ENCODE results near the gene SMLR1. TPM values are rescaled to one million over a fixed set of nuclear protein-coding genes. Genes with fewer than 3 reads are reported as not detected.

The SMLR1 gene
- total and polyA plus RNA-seq, 9 of the 15 experiments (the other 6 are each of a cell fraction or from before 2014, with no cell fraction given): not detected

DNA sequence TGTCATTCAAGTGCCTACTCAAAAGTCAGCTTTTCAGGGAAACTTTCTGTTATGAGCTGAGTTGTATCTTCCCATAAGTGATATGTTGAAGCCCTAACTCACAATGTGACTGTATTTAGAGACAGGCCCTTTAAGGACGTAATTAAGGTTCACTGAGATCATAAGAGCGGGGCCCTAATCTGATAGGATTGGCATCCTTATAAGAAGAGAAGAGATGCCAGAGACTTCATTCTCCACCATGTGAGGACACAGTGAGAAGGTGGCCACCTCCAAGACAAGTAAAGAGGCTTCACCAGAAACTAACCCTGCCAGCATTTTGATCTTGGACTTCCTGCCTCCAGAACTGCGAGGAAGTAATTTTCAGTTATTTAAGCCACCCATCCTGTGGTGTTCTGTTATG, 12.7 kb upstream of the SMLR1 start:
- Histone ChIP-seq H2AFZ (ENCODE audit: low read depth, low read length) (no peak overlapping the region), H3K4me2 (ENCODE audit: insufficient read depth, low read length) (no peak overlapping the region), H3K27ac (ENCODE audit: extremely low read depth, low read depth, low read length) (no peak overlapping the region), H3K4me3 (no peak overlapping the region), H4K20me1 (replicated peaks; ENCODE audit: control insufficient read depth, insufficient read depth, low read length) (no peaks in the 10 kb centered on the region), H3K9ac (ENCODE audit: insufficient read depth in 1 of 2, low read depth in 2 of 2, low read length in 2 of 2) (no peak overlapping the region), H3K9me3 (replicated peaks; ENCODE audit: control insufficient read depth, insufficient read depth, low read depth, low read length) (no peaks in the 10 kb centered on the region), H3K27me3 (ENCODE audit: control insufficient read depth in 2 of 2, insufficient read depth in 2 of 2, low read length in 2 of 2) (no peaks in the 10 kb centered on the region), H3K9me1 (ENCODE audit: control insufficient read depth, insufficient read depth, low read length) (no peaks in the 10 kb centered on the region), H3K79me2 (ENCODE audit: control insufficient read depth, insufficient read depth, low read length) (no peaks in the 10 kb centered on the region), H3K36me3 (ENCODE audit: control insufficient read depth, insufficient read depth, low read length) (no peaks in the 10 kb centered on the region), H3K4me1 (replicated peaks in 1 of 2; ENCODE audit: control insufficient read depth in 2 of 2, insufficient read depth in 2 of 2, low read length in 2 of 2) (no peaks in the 10 kb centered on the region)
- no TSS peak for BruUV-seq (replicated peaks)
- POLR2A ChIA-PET: no interaction called here
- no peak for FAIRE-seq
- ATAC-seq: no peak
- TF ChIP-seq CC2D1A (IDR thresholded peaks at IDR 0.05) (no peak), PHF8 (IDR thresholded peaks at IDR 0.05; ENCODE audit: borderline replicate concordance, low read length) (no peak), ILK (tag; IDR thresholded peaks at IDR 0.05; ENCODE audit: borderline replicate concordance, low read depth) (no peak), CREBBP (IDR thresholded peaks at IDR 0.05; ENCODE audit: low read depth, low read length) (no peak), BMI1 (IDR thresholded peaks at IDR 0.05; ENCODE audit: low read length) (no peak), PYGO2 (tag; IDR thresholded peaks at IDR 0.05) (no peak)
- TF ChIP-seq, protein P1, sequence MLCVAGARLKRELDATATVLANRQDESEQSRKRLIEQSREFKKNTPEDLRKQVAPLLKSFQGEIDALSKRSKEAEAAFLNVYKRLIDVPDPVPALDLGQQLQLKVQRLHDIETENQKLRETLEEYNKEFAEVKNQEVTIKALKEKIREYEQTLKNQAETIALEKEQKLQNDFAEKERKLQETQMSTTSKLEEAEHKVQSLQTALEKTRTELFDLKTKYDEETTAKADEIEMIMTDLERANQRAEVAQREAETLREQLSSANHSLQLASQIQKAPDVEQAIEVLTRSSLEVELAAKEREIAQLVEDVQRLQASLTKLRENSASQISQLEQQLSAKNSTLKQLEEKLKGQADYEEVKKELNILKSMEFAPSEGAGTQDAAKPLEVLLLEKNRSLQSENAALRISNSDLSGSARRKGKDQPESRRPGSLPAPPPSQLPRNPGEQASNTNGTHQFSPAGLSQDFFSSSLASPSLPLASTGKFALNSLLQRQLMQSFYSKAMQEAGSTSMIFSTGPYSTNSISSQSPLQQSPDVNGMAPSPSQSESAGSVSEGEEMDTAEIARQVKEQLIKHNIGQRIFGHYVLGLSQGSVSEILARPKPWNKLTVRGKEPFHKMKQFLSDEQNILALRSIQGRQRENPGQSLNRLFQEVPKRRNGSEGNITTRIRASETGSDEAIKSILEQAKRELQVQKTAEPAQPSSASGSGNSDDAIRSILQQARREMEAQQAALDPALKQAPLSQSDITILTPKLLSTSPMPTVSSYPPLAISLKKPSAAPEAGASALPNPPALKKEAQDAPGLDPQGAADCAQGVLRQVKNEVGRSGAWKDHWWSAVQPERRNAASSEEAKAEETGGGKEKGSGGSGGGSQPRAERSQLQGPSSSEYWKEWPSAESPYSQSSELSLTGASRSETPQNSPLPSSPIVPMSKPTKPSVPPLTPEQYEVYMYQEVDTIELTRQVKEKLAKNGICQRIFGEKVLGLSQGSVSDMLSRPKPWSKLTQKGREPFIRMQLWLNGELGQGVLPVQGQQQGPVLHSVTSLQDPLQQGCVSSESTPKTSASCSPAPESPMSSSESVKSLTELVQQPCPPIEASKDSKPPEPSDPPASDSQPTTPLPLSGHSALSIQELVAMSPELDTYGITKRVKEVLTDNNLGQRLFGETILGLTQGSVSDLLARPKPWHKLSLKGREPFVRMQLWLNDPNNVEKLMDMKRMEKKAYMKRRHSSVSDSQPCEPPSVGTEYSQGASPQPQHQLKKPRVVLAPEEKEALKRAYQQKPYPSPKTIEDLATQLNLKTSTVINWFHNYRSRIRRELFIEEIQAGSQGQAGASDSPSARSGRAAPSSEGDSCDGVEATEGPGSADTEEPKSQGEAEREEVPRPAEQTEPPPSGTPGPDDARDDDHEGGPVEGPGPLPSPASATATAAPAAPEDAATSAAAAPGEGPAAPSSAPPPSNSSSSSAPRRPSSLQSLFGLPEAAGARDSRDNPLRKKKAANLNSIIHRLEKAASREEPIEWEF (CRISPR knock-in tag; IDR thresholded peaks at IDR 0.05): no peak
- TF ChIP-seq, protein P2, sequence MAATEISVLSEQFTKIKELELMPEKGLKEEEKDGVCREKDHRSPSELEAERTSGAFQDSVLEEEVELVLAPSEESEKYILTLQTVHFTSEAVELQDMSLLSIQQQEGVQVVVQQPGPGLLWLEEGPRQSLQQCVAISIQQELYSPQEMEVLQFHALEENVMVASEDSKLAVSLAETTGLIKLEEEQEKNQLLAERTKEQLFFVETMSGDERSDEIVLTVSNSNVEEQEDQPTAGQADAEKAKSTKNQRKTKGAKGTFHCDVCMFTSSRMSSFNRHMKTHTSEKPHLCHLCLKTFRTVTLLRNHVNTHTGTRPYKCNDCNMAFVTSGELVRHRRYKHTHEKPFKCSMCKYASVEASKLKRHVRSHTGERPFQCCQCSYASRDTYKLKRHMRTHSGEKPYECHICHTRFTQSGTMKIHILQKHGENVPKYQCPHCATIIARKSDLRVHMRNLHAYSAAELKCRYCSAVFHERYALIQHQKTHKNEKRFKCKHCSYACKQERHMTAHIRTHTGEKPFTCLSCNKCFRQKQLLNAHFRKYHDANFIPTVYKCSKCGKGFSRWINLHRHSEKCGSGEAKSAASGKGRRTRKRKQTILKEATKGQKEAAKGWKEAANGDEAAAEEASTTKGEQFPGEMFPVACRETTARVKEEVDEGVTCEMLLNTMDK (IDR thresholded peaks at IDR 0.05; ENCODE audit: borderline replicate concordance, insufficient read depth, low read depth, low read length, poor library complexity, severe bottlenecking): no peak
- intact Hi-C loops (cut with micrococcal nuclease) (no loop called here), in situ Hi-C loops (cut with MboI) (no loop called here)
- WGBS (ENCODE audit: insufficient coverage, low coverage, missing lambda C conversion rate): 0% methylated on average over 3 of the region's 3 CpGs
- no peak for DNase-seq (ENCODE audit: extremely low read depth in 1 of 4, low spot score in 3 of 4)
- CTCF ChIA-PET (ENCODE audit: low intra/inter-chr PET ratio): no interaction called here

Data from K562 (cell line).